Activated CD4-positive, alpha-beta T cell treated with anti-CD3 and anti-CD28 coated beads, Interleukin-2, amount 50 U/mL, for 1 hour (primary cell): ENCODE measurements around the gene PSTPIP1.
A peak's percentile ranks its signal among the peaks of the same experiment; 100 is the strongest.

ENCODE experiments used
- DNase-seq: peaks from one replicate; pipeline ENCODE4 v3.0.0-alpha.2; 2020

Gene PSTPIP1

DNA sequence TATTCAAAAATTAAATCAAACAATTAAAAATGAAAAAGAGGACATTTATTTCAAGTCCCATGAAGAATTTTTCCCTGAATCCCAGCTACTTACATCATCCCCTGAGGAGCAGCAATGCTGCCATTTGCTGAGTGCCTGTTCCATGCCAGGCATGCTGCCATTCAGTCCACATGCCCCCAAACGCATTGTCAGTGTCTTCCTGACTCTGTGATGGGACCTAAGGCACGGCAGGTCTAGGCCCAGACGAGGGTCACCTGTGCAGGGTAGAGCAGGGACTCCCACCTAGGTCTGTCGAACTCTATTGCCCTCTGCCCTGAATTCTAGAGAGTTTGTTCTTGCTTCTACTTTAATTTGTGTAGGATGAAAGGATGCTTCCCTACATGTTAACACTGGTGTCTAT lies 7.0 kb downstream of the PSTPIP1 start:
- DNase-seq = no peak

- no peak for DNase-seq
Observed at GRCh38 chr15:77002436-77002835, 7.5 kb downstream of the PSTPIP1 start.

GRCh38 chr15:77002954-77003912 lies 8.3 kb downstream of the PSTPIP1 start:
- DNase-seq = peak; percentile 60

DNA sequence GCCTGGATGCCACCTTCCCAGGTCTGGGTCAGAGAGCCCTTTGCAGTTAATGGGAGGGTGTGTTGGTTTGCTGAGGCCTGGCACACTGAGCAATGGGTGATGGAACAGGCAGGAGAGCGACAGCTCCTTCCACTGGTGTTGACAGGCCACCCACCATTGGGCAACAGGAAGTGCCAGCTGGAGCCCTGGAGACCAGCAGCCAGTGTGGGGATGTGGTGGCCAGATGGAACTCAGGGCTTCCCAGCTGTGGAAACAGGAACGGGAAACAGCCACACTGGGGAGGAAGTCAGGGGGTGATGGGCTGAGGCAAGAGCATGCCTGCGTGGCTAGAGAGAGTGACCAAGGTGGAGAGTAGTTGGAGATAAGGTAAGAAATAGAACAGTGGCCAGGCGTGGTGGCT lies 9.3 kb downstream of the PSTPIP1 start:
- no peak for DNase-seq

GRCh38 chr15:77009176-77009575 lies 14.2 kb downstream of the PSTPIP1 start:
- DNase-seq = no peak

DNA sequence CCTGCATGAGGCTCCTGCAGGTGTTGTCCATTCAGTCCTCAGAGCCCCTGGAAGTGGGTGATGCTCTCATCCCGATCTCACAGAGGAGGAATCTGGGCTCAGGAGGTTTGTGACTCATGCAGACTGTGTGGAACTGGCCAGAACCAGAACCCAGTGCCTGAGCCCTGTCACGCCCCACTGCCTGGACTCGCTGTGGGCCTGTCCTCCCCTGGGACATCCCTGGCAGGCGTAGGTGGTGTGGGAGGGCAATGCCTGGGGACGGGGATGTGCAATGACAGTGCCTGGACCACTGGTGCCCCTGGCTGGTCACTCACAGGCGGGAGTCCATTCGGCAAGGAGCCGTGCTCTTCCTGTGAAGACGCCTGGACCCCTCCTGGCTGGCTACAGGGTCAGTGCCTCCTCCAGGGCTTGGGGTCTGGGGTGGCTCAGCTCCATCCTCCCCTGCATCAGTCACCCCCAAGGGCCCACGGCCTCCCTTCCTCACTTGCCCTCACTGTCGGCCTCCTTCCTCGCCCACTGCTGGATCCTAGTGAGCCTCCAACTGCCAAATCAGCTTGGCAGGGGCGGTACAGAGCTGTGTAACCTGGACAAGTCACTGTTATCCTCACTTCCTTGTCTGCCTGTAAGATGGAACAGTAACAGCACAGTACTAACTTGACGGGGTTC lies 14.9 kb downstream of the PSTPIP1 start:
- DNase-seq = no peak

GRCh38 chr15:77010312-77010686 lies 15.4 kb downstream of the PSTPIP1 start:
- no peak for DNase-seq

GRCh38 chr15:77010857-77011256 lies 15.9 kb downstream of the PSTPIP1 start:
- no peak for DNase-seq

GRCh38 chr15:77012117-77012712 lies 17.3 kb downstream of the PSTPIP1 start:
- no peak for DNase-seq

- DNase-seq = peak; percentile 41
Observed at GRCh38 chr15:77012868-77013267, 17.9 kb downstream of the PSTPIP1 start.

GRCh38 chr15:77013776-77014131 lies 18.8 kb downstream of the PSTPIP1 start:
- DNase-seq = peak; percentile 81

DNA sequence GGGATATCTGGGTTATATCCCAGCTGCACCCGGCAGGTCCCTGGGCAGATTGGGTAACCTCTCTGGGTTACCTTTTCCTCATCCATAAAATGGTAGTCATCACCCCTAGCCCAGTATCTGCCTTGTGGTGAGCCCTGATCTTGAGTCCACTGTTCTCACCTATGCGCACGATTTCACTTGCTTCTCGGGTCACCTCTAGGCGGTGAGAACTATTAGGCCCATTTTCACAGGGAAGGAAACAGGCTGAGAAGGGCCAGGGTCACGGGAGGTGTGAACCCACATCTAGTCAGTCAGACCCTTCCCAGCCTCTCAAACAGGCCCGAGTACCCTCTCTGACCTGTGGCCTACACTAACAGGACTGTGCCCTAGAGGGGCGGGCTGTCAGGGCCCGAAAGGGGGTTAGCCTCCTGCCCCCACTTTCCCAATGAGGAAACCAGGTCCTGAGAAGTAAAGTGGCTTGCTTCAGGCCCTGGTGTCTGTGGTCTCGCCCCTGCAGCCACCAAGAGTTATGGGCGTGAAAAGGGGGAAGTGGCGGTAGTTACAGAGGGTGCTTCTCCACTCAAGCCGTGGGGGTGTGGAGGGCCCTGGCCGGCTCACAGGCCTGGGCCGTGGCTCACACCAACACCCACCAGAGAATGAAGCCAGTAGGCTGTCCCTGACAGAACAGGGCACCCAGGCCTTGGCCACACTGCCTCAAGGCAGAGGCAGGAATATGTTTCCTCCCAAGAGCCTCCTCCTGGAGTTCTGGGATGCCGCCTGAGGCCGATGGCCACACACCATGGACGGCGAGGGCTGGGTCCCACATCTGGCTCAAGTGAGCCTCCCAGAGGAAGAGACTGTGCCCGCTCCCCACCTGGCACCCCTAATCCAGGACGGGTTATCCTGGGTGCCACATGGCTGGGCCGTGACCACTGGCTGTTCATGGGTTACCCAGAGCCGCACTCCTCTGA lies 19.5 kb downstream of the PSTPIP1 start:
- DNase-seq = no peak

DNA sequence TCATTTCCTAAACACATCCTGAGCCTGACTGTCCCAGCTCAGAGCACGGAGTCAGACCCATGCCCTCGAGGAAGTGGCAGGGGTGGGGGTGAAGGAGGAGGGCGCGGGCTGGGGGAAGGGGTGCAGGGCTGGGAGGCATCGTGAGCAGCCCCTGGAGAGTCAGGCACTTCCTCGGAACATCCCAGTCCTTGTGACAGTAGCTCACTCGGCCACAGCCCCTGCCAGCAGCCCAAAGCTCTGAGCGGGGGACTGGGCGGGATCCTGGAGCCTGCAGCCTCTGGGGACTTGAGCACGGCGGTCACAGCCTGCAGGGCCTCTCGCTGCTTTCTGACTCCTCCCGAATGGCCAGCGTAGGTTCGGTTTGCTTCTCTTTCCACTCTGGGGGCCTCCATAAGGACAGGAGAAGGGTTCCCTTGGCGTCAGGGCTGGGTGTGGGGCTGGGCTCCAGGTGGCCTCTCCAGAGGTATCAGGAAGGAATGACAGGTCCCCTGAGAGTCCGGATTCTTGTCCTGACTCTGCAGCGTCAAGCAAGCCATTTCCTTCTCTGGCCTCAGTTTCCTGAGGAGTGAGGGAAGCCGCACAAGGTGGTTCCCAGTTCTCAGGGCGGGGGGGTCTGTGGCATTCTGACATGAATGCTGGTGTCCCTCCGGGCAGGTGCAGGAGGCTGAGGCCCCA lies 20.9 kb downstream of the PSTPIP1 start:
- no peak for DNase-seq

GRCh38 chr15:77016321-77016695 lies 21.4 kb downstream of the PSTPIP1 start:
- no peak for DNase-seq

DNA sequence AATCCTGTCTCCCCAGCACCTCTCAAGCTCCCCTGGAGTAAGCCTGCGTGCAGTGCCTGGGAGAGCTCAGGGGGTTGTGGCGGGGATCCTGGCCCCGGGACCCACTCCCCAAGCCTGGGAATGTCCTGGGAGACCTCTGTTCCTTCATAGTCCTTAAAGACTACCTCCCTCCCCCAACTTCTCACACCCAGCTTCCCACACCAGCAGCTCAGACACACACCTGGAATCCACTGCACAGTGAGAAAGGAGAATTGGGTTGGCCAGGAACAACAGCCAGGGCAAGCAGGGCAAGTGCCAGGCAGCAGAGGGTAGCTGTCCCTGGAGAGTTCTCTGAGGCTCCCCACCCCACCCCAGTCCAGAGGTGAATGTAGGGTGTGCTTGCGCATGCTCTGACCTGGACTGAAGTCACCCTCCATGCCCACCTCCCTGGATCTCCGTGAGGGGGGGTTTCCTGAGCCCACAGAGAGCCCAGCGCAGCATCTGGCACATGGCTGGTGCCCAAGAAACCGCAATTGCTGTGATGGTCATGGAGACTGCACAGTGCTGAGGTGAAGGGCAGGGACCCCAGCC lies 22.2 kb downstream of the PSTPIP1 start:
- DNase-seq = no peak

DNA sequence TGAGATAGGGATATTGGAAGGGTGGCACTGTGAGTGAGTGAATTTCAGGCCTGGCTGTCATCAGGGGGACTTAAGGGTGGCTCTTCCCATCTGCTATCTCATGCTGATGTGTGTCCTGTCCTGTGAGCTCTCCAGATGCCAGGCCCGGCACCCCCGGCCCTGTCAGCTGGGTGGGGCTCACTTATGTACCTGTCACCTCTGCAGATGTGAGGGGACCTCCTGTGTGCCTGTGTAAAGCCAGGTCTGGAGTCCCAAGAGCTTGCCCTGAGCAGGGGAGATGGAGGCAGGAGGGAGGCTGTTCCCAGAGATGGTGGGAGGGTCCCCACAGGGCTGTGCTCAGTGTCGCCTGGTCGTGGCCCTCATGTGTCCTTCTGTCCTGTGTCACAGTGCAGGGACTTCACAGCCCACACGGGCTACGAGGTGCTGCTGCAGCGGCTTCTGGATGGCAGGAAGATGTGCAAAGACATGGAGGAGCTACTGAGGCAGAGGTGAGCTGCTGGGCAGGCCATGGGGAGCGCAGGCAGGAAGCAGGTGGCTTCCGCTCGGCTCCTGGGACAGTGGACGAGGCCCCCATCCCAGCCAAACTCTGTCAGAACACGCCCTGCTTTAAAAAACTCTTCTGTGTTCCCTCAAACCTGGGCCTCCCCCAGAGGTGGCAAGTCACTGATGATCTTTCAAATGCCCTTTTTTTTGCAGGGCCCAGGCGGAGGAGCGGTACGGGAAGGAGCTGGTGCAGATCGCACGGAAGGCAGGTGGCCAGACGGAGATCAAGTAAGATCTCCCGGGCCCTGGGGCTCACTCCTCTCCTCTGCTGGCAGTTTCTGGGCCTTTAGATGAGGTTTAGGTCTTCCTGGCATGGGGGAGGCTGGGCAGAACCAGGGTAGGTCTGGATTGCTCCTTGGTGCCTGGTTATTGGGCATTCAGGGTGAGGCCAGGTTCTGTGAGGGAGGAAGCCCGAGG lies 23.1 kb downstream of the PSTPIP1 start:
- no peak for DNase-seq

- no peak for DNase-seq
Observed at GRCh38 chr15:77018796-77019505, 24.0 kb downstream of the PSTPIP1 start.

DNA sequence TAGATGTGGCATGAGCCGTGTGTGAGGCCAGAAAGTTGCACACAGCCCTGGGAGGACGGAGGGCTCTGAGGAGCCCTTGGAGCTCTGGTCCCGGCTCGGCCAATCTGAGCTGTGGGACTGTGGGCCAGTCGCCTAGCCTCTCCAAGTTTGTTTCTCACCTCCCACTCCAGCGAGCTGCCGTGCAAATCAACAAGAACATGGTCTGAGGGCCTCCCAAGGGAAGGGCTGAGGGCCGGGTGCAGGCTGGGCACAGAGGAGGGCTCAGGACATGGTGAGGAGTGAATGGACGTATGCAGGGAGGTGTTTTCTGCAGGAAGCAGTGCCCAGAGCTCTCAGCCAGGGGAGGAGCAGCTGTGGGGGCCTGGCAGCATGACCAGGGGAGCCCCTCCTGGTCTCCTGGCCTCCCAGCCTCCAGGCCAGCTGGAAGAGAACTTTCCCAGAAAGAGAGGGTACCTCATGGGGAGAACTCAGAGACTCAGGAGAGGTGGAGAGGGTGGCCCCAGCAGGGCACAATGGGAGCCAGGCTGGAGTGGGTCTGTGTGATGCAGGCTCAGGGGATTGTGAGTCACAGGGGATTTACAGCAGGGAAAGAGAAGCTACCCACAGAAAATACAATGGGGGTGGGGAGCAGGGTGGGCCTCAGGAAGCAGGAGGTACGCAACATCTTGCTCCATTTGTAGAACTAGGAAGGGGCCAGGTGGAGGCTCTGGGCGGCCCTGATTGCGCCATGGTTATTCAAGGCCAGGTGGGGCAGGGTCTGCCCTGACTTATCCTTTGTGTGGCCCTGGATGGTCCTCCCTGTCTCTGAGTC lies 24.8 kb downstream of the PSTPIP1 start:
- no peak for DNase-seq
